Trophoblast cell (in vitro differentiated cells and primary cell): Measurements from ENCODE around the gene TAOK1.

Experiments used
- DNase-seq, 2 donors: peaks; one replicate each; pipeline ENCODE4 v3.0.0-alpha.2; 2016
- H2AFZ ChIP-seq: 2 replicates; pipeline ENCODE4 v1.6.1; 2013; ENCODE audit warnings: low read length, moderate library complexity, mild to moderate bottlenecking; ENCODE audit not compliant: insufficient read depth, poor library complexity
- H2AK5ac ChIP-seq: 2 replicates; pipeline ENCODE4 v1.6.1; 2013; ENCODE audit warnings: mild to moderate bottlenecking, low read length
- H2BK120ac ChIP-seq: 2 replicates; pipeline ENCODE4 v1.6.1; 2013; ENCODE audit warnings: low read length, mild to moderate bottlenecking, moderate library complexity; ENCODE audit not compliant: insufficient read depth, poor library complexity
- H2BK12ac ChIP-seq: 2 replicates; pipeline ENCODE4 v1.6.1; 2013; ENCODE audit warnings: mild to moderate bottlenecking, low read length, moderate library complexity
- H2BK5ac ChIP-seq: 2 replicates; pipeline ENCODE4 v1.6.1; 2013; ENCODE audit warnings: low read length, low read depth, moderate library complexity, mild to moderate bottlenecking; ENCODE audit not compliant: poor library complexity
- H3K14ac ChIP-seq: 2 replicates; pipeline ENCODE4 v1.6.1; 2013; ENCODE audit warnings: mild to moderate bottlenecking, low read length
- H3K18ac ChIP-seq: 2 replicates; pipeline ENCODE4 v1.6.1; 2013; ENCODE audit warnings: mild to moderate bottlenecking, low read length
- H3K23ac ChIP-seq: 2 replicates; pipeline ENCODE4 v1.6.1; 2013; ENCODE audit warnings: low read length
- H3K27ac ChIP-seq: 2 replicates; pipeline ENCODE4 v1.5.1; 2013; ENCODE audit warnings: low read depth, mild to moderate bottlenecking, inconsistent platforms, low read length, moderate library complexity
- H3K27me3 ChIP-seq: 2 replicates; pipeline ENCODE4 v1.6.1; 2013; ENCODE audit warnings: inconsistent platforms, mild to moderate bottlenecking, low read length, moderate library complexity; ENCODE audit not compliant: insufficient read depth
- H3K36me3 ChIP-seq, 2 experiments: 1 replicate in 1 of 2; 2 replicates in 1 of 2; pipeline ENCODE4 v1.6.1; 2013; ENCODE audit warnings: low read length in 2 of 2, mild to moderate bottlenecking in 2 of 2, moderate library complexity in 1 of 2; ENCODE audit not compliant: insufficient read depth in 2 of 2, control insufficient read depth in 1 of 2
- H3K4ac ChIP-seq: 2 replicates; pipeline ENCODE4 v1.6.1; 2013; ENCODE audit warnings: low read depth, mild to moderate bottlenecking, low read length, moderate library complexity
- H3K4me1 ChIP-seq, 2 experiments: 1 replicate in 1 of 2; 2 replicates in 1 of 2; pipeline ENCODE4 v1.6.1; 2013; ENCODE audit warnings: low read length in 2 of 2, mild to moderate bottlenecking in 2 of 2, moderate library complexity in 1 of 2; ENCODE audit not compliant: insufficient read depth in 2 of 2, control insufficient read depth in 1 of 2
- H3K4me2 ChIP-seq: 2 replicates; pipeline ENCODE4 v1.6.1; 2013; ENCODE audit warnings: inconsistent platforms, mild to moderate bottlenecking, low read length, moderate library complexity
- H3K4me3 ChIP-seq: 2 replicates; pipeline ENCODE4 v1.5.1; 2013; ENCODE audit warnings: mild to moderate bottlenecking, low read depth, low read length, inconsistent platforms
- H3K79me1 ChIP-seq: one replicate; pipeline ENCODE4 v1.6.1; 2013; ENCODE audit warnings: low read length
- H3K79me2 ChIP-seq: 2 replicates; pipeline ENCODE4 v1.6.1; 2013; ENCODE audit warnings: low read length, mild to moderate bottlenecking; ENCODE audit not compliant: control insufficient read depth, insufficient read depth, poor library complexity
- H3K9ac ChIP-seq: 2 replicates; pipeline ENCODE4 v1.6.1; 2013; ENCODE audit warnings: mild to moderate bottlenecking, low read length
- H3K9me3 ChIP-seq: 2 replicates; pipeline ENCODE4 v1.6.1; 2013; ENCODE audit warnings: low read depth, mild to moderate bottlenecking, control low read depth, inconsistent platforms, low read length; ENCODE audit not compliant: insufficient read depth
- H4K12ac ChIP-seq: 2 replicates; pipeline ENCODE4 v1.6.1; 2013; ENCODE audit warnings: low read depth, mild to moderate bottlenecking, low read length, moderate library complexity
- H4K8ac ChIP-seq: 2 replicates; pipeline ENCODE4 v1.6.1; 2013; ENCODE audit warnings: low read depth, mild to moderate bottlenecking, low read length, moderate library complexity
- H4K91ac ChIP-seq: one replicate; pipeline ENCODE4 v1.6.1; 2013; ENCODE audit warnings: low read depth, mild to moderate bottlenecking, low read length, moderate library complexity
- WGBS: extraction: QIAGEN DNeasy Blood & Tissue Kit; methylation state at CpG from one replicate; pipeline ENCODE4 v1.1.7; 2013; ENCODE audit warnings: missing lambda C conversion rate; ENCODE audit not compliant: insufficient read length, insufficient coverage; ENCODE audit errors: extremely low coverage; 5-methylcytosine and 5-hydroxymethylcytosine counted together

The TAOK1 gene

GRCh38 chr17:29588017-29588561 is 197.9 kb downstream of the TAOK1 start:
- WGBS: no CpG with 5 or more reads among the region's 8 CpGs

GRCh38 chr17:29588562-29589411 is 198.6 kb downstream of the TAOK1 start:
- peak in 1 of 2 donors; percentile 59 for DNase-seq
- Histone ChIP-seq H3K27me3 (peaks cover 6% of the 10 kb centered on the region), H2BK12ac (no peak overlapping the region), H3K79me2 (peaks cover 9% of the 10 kb centered on the region), H4K8ac (no peak overlapping the region), H3K27ac (no peak overlapping the region), H4K12ac (no peak overlapping the region), H3K4me1 (peaks cover 34 to 41% of the 10 kb centered on the region in 2 experiments), H3K79me1 (peaks cover 7% of the 10 kb centered on the region), H3K4me2 (peak overlapping the region; percentile 93), H3K18ac (peak overlapping the region; percentile 70), H3K9me3 (no peaks in the 10 kb centered on the region), H3K36me3 (peaks cover 0 to 3% of the 10 kb centered on the region in 2 experiments), H2AFZ (peak overlapping the region; percentile 28), H2BK120ac (no peak overlapping the region), H3K4me3 (peak overlapping the region; percentile 76), H3K23ac (no peak overlapping the region), H3K14ac (peak overlapping the region; percentile 23), H2BK5ac (no peak overlapping the region), H3K4ac (peak overlapping the region; percentile 43), H4K91ac (no peak overlapping the region), H3K9ac (peak overlapping the region; percentile 42), H2AK5ac (peak overlapping the region; percentile 63)
- no CpG with 5 or more reads among the region's 72 CpGs for WGBS

More at GRCh38 chr17:29588017-29588561, 197.9 kb downstream of the TAOK1 start:
- peak overlapping the region; percentile 70 for H3K18ac ChIP-seq
- no peaks in the 10 kb centered on the region for H3K9me3 ChIP-seq
- DNase-seq: no peak
- H2BK5ac ChIP-seq: no peak overlapping the region
- peak overlapping the region; percentile 22 for H3K4ac ChIP-seq
- H3K79me1 ChIP-seq: peaks cover 7% of the 10 kb centered on the region
- no peak overlapping the region for H2AFZ ChIP-seq
- H3K9ac ChIP-seq: no peak overlapping the region
- H2BK12ac ChIP-seq: no peak overlapping the region
- no peak overlapping the region for H4K8ac ChIP-seq
- H3K4me3 ChIP-seq: peak overlapping the region; percentile 76
- H3K14ac ChIP-seq: peak overlapping the region; percentile 23
- H3K4me2 ChIP-seq: peak overlapping the region; percentile 93
- H2BK120ac ChIP-seq: no peak overlapping the region
- peaks cover 1% of the 10 kb centered on the region for H3K27me3 ChIP-seq
- no peak overlapping the region for H4K12ac ChIP-seq
- peaks cover 9% of the 10 kb centered on the region for H3K79me2 ChIP-seq
- no peak overlapping the region for H3K27ac ChIP-seq
- H3K36me3 ChIP-seq: peaks cover 3 to 4% of the 10 kb centered on the region in 2 experiments
- H3K4me1 ChIP-seq: peaks cover 33 to 39% of the 10 kb centered on the region in 2 experiments
- H4K91ac ChIP-seq: no peak overlapping the region
- no peak overlapping the region for H3K23ac ChIP-seq
- no peak overlapping the region for H2AK5ac ChIP-seq

GRCh38 chr17:29589524-29590410 is 199.6 kb downstream of the TAOK1 start, which contains the start of gene GIT1:
Gene GIT1, minus strand, starts transcription at chr17:29589648. Its CDS starts 270 bp downstream, at chr17:29589378.
- peak within 1 kb of the TSS; percentile 63 for H2AK5ac ChIP-seq
- H3K14ac ChIP-seq: peak within 1 kb of the TSS; percentile 69
- H3K9me3 ChIP-seq: no peaks in the 10 kb centered on the region
- H2BK120ac ChIP-seq: peak within 1 kb of the TSS; percentile 52
- peaks cover 7% of the 10 kb centered on the region for H3K79me1 ChIP-seq
- H3K27me3 ChIP-seq: peaks cover 9% of the 10 kb centered on the region
- no peak within 1 kb of the TSS for H2BK5ac ChIP-seq
- peak within 1 kb of the TSS; percentile 43 for H3K4ac ChIP-seq
- no CpG with 5 or more reads among the region's 70 CpGs for WGBS
- H2AFZ ChIP-seq: peak within 1 kb of the TSS; percentile 86
- H4K8ac ChIP-seq: peak within 1 kb of the TSS; percentile 89
- peak within 1 kb of the TSS; percentile 87 for H3K18ac ChIP-seq
- peaks cover 35 to 44% of the 10 kb centered on the region in 2 experiments for H3K4me1 ChIP-seq
- peak within 1 kb of the TSS; percentile 52 for H2BK12ac ChIP-seq
- peak within 1 kb of the TSS; percentile 93 for H3K4me2 ChIP-seq
- peak within 1 kb of the TSS; percentile 50 for H3K9ac ChIP-seq
- peak within 1 kb of the TSS; percentile 76 for H3K4me3 ChIP-seq
- no peak within 1 kb of the TSS for H3K23ac ChIP-seq
- H3K79me2 ChIP-seq: peaks cover 9% of the 10 kb centered on the region
- peak within 1 kb of the TSS; percentile 92 for H4K12ac ChIP-seq
- H4K91ac ChIP-seq: peak within 1 kb of the TSS; percentile 88
- no peaks in the 10 kb centered on the region for H3K36me3 ChIP-seq
- no peak within 1 kb of the TSS for H3K27ac ChIP-seq
- DNase-seq: peak; percentile 71 to 89
